Lung microvascular endothelial cell (primary cell): ENCODE measurements around the gene ZSWIM6. TPM values are rescaled to one million over a fixed set of nuclear protein-coding genes. Genes with fewer than 3 reads are reported as not detected.

Experiments used
- DNase-seq, 2 donors: peaks; one replicate each; pipeline versions ENCODE4 v3.0.0 to v3.0.0-alpha.2; 2010; ENCODE audit warnings: low read depth in 2 of 2
- total RNA-seq: library from RNA; depleted of rRNA; stranded (reverse); fragments of >200 nt; gene quantifications from 2 replicates; pipeline ENCODE4 v1.2.1, GENCODE V29; 2014

The ZSWIM6 gene
- total RNA-seq, 1 donor from 2014 or later: 13.9 TPM

- peak; percentile 50 to 58 for DNase-seq
These were observed 296 bp downstream of the ZSWIM6 start for GRCh38 chr5:61332358-61332749.

DNA sequence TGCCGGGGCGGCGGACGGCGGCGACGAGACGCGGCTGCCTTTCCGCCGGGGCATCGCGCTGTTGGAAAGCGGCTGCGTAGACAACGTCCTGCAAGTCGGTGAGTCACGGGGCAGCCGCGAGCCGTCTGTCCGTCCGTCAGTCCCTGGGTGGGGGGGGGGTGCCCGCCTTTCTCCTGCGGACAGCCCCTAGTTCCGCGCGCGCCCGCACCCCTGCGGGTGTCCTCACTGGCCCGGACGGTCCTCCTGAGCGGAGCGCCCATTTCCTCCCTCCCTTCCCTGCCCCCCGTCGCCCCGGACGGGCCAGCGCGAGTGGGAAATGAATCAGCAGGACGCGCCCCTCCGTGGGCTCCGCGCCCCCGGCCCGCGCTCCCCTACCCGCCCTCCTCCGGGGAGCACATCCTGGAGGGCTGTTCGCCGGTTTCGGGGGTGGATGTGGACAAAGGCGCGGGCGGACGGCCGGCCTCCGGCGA is 828 bp downstream of the ZSWIM6 start:
- peak; percentile 65 to 84 for DNase-seq

GRCh38 chr5:61333321-61333953 is 1.4 kb downstream of the ZSWIM6 start:
- DNase-seq: peak; percentile 42 to 44

GRCh38 chr5:61333954-61334867 is 2.2 kb downstream of the ZSWIM6 start:
- DNase-seq: peak in 1 of 2 donors; percentile 36

DNA sequence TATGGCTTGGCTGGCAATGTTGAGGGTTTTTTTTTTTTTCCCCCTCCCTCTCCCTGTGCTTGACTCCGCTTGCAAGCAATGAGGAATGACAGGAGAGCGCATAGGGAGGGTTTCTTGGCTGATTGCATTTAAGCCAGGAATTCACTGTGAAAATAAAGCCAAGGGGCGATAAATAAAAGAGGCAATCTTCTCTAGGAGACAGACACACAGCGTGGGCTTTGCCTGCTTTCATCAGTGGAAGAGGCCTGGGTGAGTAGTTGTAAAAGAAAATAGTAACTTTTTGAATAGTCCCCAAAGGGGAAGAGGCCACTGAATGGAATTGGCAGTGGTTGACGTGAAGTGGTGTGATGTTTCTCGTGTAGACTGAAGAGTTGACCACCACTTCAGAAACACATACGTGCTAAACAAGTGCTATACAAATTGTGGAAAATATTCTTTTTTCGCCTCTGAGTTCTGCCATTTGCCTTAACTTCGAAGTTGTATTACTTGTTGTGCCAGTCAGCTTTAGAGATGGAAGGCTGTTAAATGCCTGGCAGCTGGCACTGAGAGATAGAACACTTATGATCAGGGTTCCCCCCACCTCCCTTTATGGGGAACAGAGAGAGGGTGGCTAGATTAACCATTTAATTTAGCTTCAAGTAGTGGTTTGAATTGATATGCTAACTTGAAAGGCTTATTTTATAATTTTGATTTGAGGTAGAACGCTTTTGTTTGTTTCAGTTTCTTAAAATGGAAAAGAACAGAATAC is 3.0 kb downstream of the ZSWIM6 start:
- peak in 1 of 2 donors; percentile 47 for DNase-seq

DNA sequence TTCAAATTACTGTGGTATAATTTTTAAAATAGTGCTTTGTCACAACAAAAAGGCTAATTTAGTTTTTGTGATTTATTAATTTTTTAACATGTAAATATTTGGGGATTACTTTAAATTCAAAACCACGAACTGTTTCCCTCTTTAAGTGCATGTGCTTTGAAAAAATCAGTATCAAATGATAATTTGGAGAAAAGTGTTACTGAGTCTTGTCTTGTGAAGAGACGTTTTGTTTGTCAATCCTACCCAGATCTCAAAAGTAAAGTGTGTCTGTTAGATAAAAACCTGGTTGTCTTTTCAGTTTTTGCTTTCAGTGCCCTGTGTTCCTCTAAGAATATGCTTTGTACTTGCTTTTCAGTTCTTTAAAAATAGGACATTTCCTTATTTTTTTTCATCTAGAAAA is 7.7 kb downstream of the ZSWIM6 start:
- no peak for DNase-seq

GRCh38 chr5:61340775-61341361 is 8.8 kb downstream of the ZSWIM6 start:
- DNase-seq: no peak

DNA sequence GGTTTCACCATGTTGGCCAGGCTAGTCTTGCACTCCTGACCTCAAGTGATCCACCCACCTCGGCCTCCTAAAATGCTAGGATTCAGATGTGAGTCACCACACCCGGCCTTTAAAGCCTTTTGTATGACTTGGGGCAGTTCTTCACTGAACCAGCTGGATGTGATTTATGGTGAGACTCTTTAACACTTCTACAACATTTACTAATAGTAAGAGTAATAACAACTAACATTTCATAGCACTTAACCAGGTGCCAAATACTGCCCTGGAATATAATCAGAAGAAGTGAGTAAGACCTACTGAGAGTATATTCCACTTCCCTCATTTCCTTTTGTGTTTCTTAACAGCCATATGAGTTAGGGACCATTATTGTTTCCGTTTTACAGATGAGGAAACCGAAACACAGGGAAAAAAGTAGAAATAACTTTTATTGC is 10.0 kb downstream of the ZSWIM6 start:
- DNase-seq: peak in 1 of 2 donors; percentile 86

- peak; percentile 20 to 47 for DNase-seq
These were observed 12.3 kb downstream of the ZSWIM6 start for GRCh38 chr5:61344187-61344944.

- peak; percentile 58 to 63 for DNase-seq
These were observed 14.5 kb downstream of the ZSWIM6 start for GRCh38 chr5:61346511-61346910.

- peak in 1 of 2 donors; percentile 10 for DNase-seq
These were observed 15.0 kb downstream of the ZSWIM6 start for GRCh38 chr5:61347080-61347479.

- no peak for DNase-seq
These were observed 16.4 kb downstream of the ZSWIM6 start for GRCh38 chr5:61348447-61348846.

DNA sequence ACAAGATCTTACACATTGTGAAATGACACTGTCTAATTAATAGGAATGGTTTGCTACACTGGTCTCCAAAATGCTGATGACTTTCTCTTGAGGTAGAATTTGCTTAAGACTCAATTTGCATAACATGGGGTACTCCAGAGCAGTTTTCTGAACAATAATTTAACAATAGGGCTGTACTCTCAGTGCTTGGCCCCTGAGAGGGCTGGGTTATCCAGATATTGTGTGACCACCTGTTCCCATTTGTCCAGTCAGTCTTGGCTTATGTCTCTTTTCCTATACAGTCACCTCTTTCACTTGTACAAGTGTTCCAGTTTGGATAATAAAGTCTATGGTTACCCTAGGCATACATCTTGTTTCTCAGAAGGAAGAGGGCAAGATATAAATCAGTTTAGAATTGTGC is 17.9 kb downstream of the ZSWIM6 start:
- DNase-seq: no peak

DNA sequence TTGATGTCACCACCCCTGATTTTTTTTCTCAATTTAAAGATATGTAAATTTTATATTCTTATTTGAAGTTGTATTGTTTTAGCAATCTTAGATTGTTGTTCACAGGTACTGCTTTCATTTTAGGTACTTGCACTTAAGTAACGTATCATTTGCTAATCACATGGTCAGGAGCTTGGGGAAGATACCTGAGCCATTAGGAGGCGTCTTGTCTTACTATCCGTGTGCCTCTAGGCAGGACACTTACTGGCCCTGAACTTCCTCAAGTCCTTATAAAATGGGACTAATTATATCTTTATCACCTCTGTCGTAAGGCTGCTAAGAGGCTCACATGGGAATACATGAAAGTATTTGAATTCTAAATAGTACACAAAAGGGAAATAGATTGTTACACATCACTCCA is 18.5 kb downstream of the ZSWIM6 start:
- no peak for DNase-seq

DNA sequence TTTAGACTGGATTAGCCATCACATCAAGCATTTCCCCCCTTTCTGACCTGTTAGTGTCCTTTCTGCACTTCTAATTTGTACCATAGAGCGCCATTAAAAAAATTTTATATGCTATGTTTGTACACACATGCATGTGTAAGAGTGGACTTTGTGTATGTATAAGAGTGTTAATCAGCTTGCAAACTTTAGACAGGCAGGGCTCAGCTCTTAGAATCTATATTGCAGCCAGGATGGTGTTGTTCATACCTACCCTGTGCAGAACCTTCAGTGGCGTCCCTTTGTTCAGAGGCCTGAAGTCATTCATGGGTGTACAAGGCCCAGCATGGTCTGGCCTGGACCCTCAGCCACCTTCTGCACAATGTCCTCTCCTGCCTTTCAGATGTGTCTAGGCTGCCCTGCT is 19.7 kb downstream of the ZSWIM6 start:
- DNase-seq: no peak

- no peak for DNase-seq
These were observed 20.1 kb downstream of the ZSWIM6 start for GRCh38 chr5:61352180-61352579.

DNA sequence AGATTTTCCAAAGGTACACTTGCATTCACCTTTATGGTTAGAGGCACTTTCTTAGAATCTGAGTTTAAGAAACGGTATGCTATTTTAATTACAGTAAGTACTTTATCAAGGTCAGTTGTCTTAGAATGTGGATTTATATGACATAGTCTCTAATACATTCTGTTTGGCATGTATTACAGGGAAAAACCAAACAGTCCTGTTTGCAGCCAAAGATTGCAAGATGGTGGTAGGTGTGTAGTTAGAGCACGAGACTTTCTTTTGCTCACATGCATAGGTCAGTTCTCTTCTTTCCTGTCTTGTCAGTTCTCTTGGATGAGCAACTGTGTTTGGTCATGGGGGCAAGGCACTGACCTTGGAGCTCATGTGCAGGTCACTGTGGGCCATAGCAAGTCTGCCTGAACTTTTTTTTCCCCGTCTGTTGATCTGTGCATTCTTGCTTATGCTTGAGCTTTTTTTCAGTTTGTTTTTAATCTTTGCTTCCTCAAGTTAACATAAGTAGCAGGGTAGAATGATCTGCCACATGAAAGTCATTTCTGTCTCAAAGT is 20.6 kb downstream of the ZSWIM6 start:
- no peak for DNase-seq

- no peak for DNase-seq
These were observed 21.2 kb downstream of the ZSWIM6 start for GRCh38 chr5:61353293-61353692.

DNA sequence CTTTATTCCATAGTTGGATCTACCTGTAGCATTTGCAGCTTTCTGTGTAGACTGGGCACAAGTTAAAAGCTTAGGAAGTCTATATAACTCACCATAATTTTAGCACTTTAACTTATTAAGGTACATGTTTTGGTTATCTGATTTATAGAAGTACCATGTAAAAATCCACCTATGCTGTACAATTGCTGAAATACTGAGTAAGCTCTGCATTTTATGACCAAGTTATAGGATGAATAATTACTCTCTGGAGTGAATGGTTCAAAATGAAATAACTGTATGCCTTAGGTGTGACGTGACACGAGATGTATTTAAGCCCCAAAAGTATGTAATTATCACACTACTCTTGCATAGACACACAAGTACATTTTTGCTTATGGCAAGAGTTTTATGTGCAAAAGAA is 22.1 kb downstream of the ZSWIM6 start:
- no peak for DNase-seq

- peak; percentile 19 to 20 for DNase-seq
These were observed 25.7 kb downstream of the ZSWIM6 start for GRCh38 chr5:61357745-61358144.
